Measurements from ENCODE around the gene MAPK7. TPM values are rescaled to one million over a fixed set of nuclear protein-coding genes. Genes with fewer than 3 reads are reported as not detected.

Gene MAPK7
- total RNA-seq (2021; fragmentation: NEBNext Ultra II Directional; extraction: Animal tissue kit (Norgen Biotek cat#: 25700)) (28.1 and 33.8 TPM in 2 replicates), polyA plus RNA-seq (2011; rRNA removed) (15.2 and 31.3 TPM in 2 replicates), polyA minus RNA-seq (2011; rRNA and poly(A)+ RNA removed) (51.2 and 56.3 TPM in 2 replicates)
- polyA plus RNA-seq (2011; cell fraction: cytosol; rRNA removed): 14.1 TPM
- polyA plus RNA-seq (2011; cell fraction: nucleus; rRNA removed): 49.4 TPM
- polyA plus RNA-seq (2012, experiment 1 of 2): 20.3 to 30.7 TPM (median 27.8 TPM) in 4 replicates
- polyA plus RNA-seq (2012, experiment 2 of 2): 32.4 TPM
- polyA plus RNA-seq (2013, experiment 1 of 2): 23.0 TPM
- polyA plus RNA-seq (2013, experiment 2 of 2): 21.6 TPM
- 21.0 TPM for polyA minus RNA-seq (2011; cell fraction: cytosol; rRNA and poly(A)+ RNA removed)
- 57.7 TPM for polyA minus RNA-seq (2011; cell fraction: nucleus; rRNA and poly(A)+ RNA removed)
- long read RNA-seq, experiment 1, full-length matches to known transcripts: 21 of 28 reads
- long read RNA-seq, experiment 1, partial matches to known transcripts: 1 of 28 reads
- long read RNA-seq, experiment 1, other reads (novel, unspliced or antisense): 6 of 28 reads
- long read RNA-seq, experiment 2: 0 reads

- peak within 1 kb of the TSS; percentile 98 for H4K8ac ChIP-seq (ENCODE audit: extremely low read depth, insufficient read depth, low read length)
- H3K4ac ChIP-seq (replicated peaks; ENCODE audit: insufficient read length, low read depth, low read length): peak within 1 kb of the TSS; percentile 5
- H3K18ac ChIP-seq (ENCODE audit: extremely low read depth, low read length): peak within 1 kb of the TSS; percentile 84
- no peak within 1 kb of the TSS for H2BK120ac ChIP-seq (replicated peaks; ENCODE audit: low read depth, low read length)
- H4K20me1 ChIP-seq (replicated peaks in 1 of 2; ENCODE audit: control insufficient read depth in 1 of 2, insufficient read depth in 2 of 2, low read length in 2 of 2): peaks cover 0 to 19% of the 10 kb centered on the region in 2 experiments
- no peak within 1 kb of the TSS; the same call in 1 of the 2 replicates for H2BK12ac ChIP-seq (ENCODE audit: low read depth, low read length)
- peak within 1 kb of the TSS; percentile 87 for H3K56ac ChIP-seq (replicated peaks; ENCODE audit: insufficient read length, low read depth, low read length)
- peak within 1 kb of the TSS; percentile 30 for H2AFZ ChIP-seq (ENCODE audit: low read length)
- H3K23ac ChIP-seq (ENCODE audit: insufficient read length): no peak within 1 kb of the TSS
- H3K27ac ChIP-seq (ENCODE audit: low read depth, low read length): peak within 1 kb of the TSS; percentile 79
- peaks cover 8% of the 10 kb centered on the region; the same call in 1 of the 2 replicates for H3K23me2 ChIP-seq (ENCODE audit: low read depth, low read length)
- H4K91ac ChIP-seq (replicated peaks; ENCODE audit: insufficient read length, low read length): peak within 1 kb of the TSS; percentile 79
- H3K36me3 ChIP-seq (ENCODE audit: control insufficient read depth in 2 of 4, insufficient read depth in 4 of 4, low read length in 3 of 4): peaks cover 27 to 42% (median 33%) of the 10 kb centered on the region in 4 experiments
- peak within 1 kb of the TSS; percentile 59 to 90 (median 82) for H3K4me3 ChIP-seq (ENCODE audit: extremely low read depth in 1 of 4, insufficient read depth in 2 of 4, low read depth in 3 of 4, low read length in 4 of 4)
- no peak within 1 kb of the TSS for H2BK20ac ChIP-seq (ENCODE audit: low read length)
- H3K27me3 ChIP-seq (replicated peaks in 1 of 4; ENCODE audit: control insufficient read depth in 3 of 4, extremely low read depth in 1 of 4, insufficient read depth in 3 of 4, low read length in 3 of 4): no peaks in the 10 kb centered on the region
- H3K14ac ChIP-seq (ENCODE audit: insufficient read length): no peak within 1 kb of the TSS
- H3K9me3 ChIP-seq (ENCODE audit: insufficient read depth in 2 of 2, low read depth in 1 of 2, low read length in 1 of 2): no peaks in the 10 kb centered on the region
- peaks cover 13% of the 10 kb centered on the region for H3K79me1 ChIP-seq (ENCODE audit: low read depth, low read length)
- ChIA-PET CTCF (ENCODE audit: partially characterized antibody) (interaction anchor here (0.6 to 2.6 kb wide), 14 partner anchors 13 to 383 kb away, joined by 3 to 20 read pairs (median 5); partner anchors contain the start of gene B9D1), POLR2A (ENCODE audit: partially characterized antibody) (interaction anchor here (0.7 to 3.8 kb wide), 13 partner anchors 8 to 391 kb away, joined by 3 to 32 read pairs (median 4); partner anchors contain the start of genes ALDH3A2, B9D1 and MFAP4)
- peak within 1 kb of the TSS; percentile 77 to 88 (median 84) for H3K9ac ChIP-seq (replicated peaks in 1 of 4; ENCODE audit: extremely low read depth in 1 of 4, low read depth in 3 of 4, low read length in 3 of 4)
- peak within 1 kb of the TSS; percentile 78 for H4K5ac ChIP-seq (ENCODE audit: insufficient read length, low read depth, low read length)
- peak within 1 kb of the TSS; percentile 55; the same call in 1 of the 2 replicates for H2BK5ac ChIP-seq (ENCODE audit: low read depth, low read length)
- WGBS, 2 experiments (ENCODE audit: extremely low coverage in 1 of 2, insufficient coverage in 1 of 2, insufficient read length in 1 of 2, insufficient replicate concordance in 2 of 2, low coverage in 1 of 2, low lambda C conversion rate in 2 of 2, missing lambda C conversion rate in 1 of 2): 17% methylated on average over 48 of the region's 69 CpGs; no CpG with 5 or more reads in 1 of the 2 experiments
- H3K79me2 ChIP-seq (ENCODE audit: control insufficient read depth in 1 of 2, insufficient read depth in 2 of 2, low read length in 2 of 2): peaks cover 0 to 30% of the 10 kb centered on the region in 2 experiments; a peak in 2 of 4 replicates
- FAIRE-seq: no peak
- H2AK5ac ChIP-seq (ENCODE audit: low read depth, low read length): no peak within 1 kb of the TSS
- H3K4me1 ChIP-seq (replicated peaks in 1 of 4; ENCODE audit: control insufficient read depth in 3 of 4, insufficient read depth in 4 of 4, low read length in 3 of 4): peaks cover 0 to 9% (median 4%) of the 10 kb centered on the region in 4 experiments
- H2BK15ac ChIP-seq (ENCODE audit: low read length): no peak within 1 kb of the TSS; the same call in 1 of the 2 replicates
- no peak for DNase-seq (ENCODE audit: low read depth in 1 of 2, low spot score in 2 of 2)
- H3K4me2 ChIP-seq (ENCODE audit: insufficient read depth in 1 of 2, low read depth in 2 of 2, low read length in 2 of 2): peak within 1 kb of the TSS; percentile 95 to 97
- peak; percentile 13 for TF ChIP-seq KDM4A (IDR thresholded peaks at IDR 0.05; ENCODE audit: low read depth, low read length, severe bottlenecking)
- TF ChIP-seq ATF2 (IDR thresholded peaks at IDR 0.05; ENCODE audit: low read length): no peak
- TF ChIP-seq GABPA (IDR thresholded peaks at IDR 0.05; ENCODE audit: borderline replicate concordance, insufficient read depth, low read length): no peak
- TF ChIP-seq CHD2 (IDR thresholded peaks at IDR 0.05; ENCODE audit: low read length): peak; percentile 35; the same call in 1 of the 2 replicates
- no peak for TF ChIP-seq BACH1 (IDR thresholded peaks at IDR 0.05; ENCODE audit: low read length)
- no peak for TF ChIP-seq HDAC6 (IDR thresholded peaks at IDR 0.05; ENCODE audit: low read depth, low read length)
Measured at GRCh38 chr17:19378416-19379360, at the start of gene MAPK7. Gene MAPK7 (plus strand): TSS chr17:19378498. CDS start chr17:19378901, 403 bp downstream.

Measured in H1 (cell line).